Measurements from ENCODE around the gene PCIF1.

DNA sequence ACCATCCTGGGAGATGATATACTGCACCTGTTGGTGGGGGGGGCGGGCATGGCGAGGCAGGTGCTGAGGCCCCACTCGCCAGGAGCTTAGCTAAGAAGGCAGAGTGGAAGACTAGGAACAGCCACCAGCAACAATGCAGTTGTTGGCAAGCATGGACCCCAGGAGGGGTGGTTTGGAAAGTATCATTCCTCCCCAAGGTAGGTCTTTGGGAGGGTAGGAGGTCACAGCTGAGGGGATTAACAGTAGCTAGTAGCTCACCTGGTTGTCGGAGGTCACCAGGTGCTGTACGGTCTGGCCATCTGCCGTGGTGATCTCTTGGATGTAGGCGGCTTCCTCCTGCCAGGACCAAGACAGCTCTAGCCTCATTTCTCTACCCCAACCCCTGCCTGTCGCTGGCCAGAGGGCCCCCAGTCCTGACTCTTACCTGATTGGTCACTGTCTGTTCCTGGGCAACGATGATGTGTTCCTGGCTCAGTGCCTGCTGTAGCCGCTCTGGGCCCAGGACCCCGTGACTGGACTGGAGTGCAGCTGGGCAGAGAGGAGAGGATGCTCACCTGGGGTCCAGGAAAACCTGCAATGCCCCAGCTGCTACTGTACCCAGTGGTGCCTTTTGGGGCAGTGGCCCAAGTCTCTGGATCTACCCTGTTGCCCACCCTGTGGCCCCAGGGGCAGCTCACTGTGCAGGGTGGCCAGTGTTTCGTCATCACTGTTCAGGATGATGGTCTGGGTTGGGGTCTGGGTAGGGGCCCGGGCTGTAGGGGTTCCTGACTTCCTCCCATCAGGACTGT lies 15.3 kb downstream of the PCIF1 start:
- TF ChIP-seq, protein P1, sequence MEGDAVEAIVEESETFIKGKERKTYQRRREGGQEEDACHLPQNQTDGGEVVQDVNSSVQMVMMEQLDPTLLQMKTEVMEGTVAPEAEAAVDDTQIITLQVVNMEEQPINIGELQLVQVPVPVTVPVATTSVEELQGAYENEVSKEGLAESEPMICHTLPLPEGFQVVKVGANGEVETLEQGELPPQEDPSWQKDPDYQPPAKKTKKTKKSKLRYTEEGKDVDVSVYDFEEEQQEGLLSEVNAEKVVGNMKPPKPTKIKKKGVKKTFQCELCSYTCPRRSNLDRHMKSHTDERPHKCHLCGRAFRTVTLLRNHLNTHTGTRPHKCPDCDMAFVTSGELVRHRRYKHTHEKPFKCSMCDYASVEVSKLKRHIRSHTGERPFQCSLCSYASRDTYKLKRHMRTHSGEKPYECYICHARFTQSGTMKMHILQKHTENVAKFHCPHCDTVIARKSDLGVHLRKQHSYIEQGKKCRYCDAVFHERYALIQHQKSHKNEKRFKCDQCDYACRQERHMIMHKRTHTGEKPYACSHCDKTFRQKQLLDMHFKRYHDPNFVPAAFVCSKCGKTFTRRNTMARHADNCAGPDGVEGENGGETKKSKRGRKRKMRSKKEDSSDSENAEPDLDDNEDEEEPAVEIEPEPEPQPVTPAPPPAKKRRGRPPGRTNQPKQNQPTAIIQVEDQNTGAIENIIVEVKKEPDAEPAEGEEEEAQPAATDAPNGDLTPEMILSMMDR (IDR thresholded peaks at IDR 0.05): no peak
- TF ChIP-seq POLR2A (IDR thresholded peaks at IDR 0.05): no peak
